Stimulated activated naive B cell treated with anti-CD40 and anti-IgM and Interleukin-4, amounts not matched to agents 10 μg/mL and 1 μg/mL and 100 μg/mL, for 72 hours (primary cell): ENCODE measurements around the gene EFR3B.
A peak's percentile ranks its signal among the peaks of the same experiment; 100 is the strongest.
"Not testable (repeated sequence)": the region's sequence is repeated elsewhere in the genome, so short reads cannot be mapped to it uniquely, and the experiment has no call there.

Experiments
- ATAC-seq, 2 donors: fragments of 150-1000 bp; cut with Tn5 transposase; replicated peaks; 2 replicates each; pipeline ENCODE4 v1.10.0; 2021; ENCODE audit warnings: moderate library complexity in 1 of 2
- DNase-seq: peaks from one replicate; pipeline ENCODE4 v3.0.0; 2021
- H3K27ac Mint-ChIP-seq: one replicate; pipeline ENCODE4 v1.8.0; 2022; ENCODE audit warnings: mild to moderate bottlenecking, mixed read lengths
- H3K27me3 Mint-ChIP-seq, 2 donors: one replicate each; pipeline ENCODE4 v1.8.0; 2022; ENCODE audit warnings: mixed read lengths in 2 of 2
- H3K36me3 Mint-ChIP-seq, 2 donors: one replicate each; pipeline ENCODE4 v1.8.0; 2022; ENCODE audit warnings: mixed read lengths in 2 of 2, mild to moderate bottlenecking in 1 of 2
- H3K4me1 Mint-ChIP-seq, 2 donors: one replicate each; pipeline ENCODE4 v1.8.0; 2022; ENCODE audit warnings: mixed read lengths in 2 of 2, mild to moderate bottlenecking in 1 of 2
- H3K4me3 Mint-ChIP-seq, 2 donors: one replicate each; pipeline ENCODE4 v1.8.0; 2022; ENCODE audit warnings: mild to moderate bottlenecking in 2 of 2, mixed read lengths in 2 of 2, moderate library complexity in 1 of 2
- H3K9me3 Mint-ChIP-seq, 2 donors: one replicate each; pipeline ENCODE4 v1.8.0; 2022; ENCODE audit warnings: mixed read lengths in 2 of 2, mild to moderate bottlenecking in 1 of 2

EFR3B gene

DNA sequence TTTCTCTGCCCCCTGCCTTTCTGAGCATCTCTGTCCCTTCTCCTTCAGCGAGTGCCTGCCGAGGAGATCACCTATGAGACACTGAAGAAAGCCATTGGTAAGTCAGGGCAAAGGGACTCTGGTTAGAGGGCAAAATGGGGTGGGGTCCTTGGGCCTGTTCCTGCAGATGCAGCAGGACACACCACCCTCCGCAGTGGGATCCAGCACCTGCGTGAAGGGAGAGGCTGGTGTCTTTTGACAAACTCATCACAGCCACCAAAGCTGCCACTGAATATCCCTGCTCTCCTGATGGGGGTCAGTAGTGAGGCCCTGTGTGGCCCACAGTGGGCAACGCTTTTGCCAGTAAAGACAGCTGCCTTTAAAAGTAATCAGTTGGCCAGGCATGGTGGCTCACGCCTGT, 107.8 kb downstream of the EFR3B start:
- Mint-ChIP-seq H3K4me1 (no peaks in the 10 kb centered on the region), H3K4me3 (no peak overlapping the region), H3K27me3 (no peaks in the 10 kb centered on the region), H3K9me3 (no peaks in the 10 kb centered on the region), H3K27ac (no peak overlapping the region), H3K36me3 (no peaks in the 10 kb centered on the region)
- no peak for ATAC-seq
- no peak for DNase-seq

DNA sequence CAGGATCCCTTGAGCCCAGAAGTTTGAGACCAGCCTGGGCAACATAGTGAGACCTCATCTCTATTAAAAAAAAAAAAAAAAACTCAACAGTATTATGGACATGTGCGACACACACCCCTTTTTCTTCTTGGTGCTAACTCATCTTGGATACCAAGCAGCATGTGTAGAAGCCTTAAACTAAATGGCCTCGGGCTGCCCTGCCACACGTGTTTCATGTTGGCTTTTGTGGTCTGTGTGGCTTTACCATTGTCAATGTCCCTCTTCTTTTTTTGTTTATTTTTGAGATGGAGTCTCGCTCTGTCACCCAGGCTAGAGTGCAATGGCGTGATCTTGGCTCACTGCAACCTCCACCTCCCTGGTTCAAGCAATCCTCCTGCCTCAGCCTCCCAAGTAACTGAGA, 109.1 kb downstream of the EFR3B start:
- not testable (repeated sequence) for H3K4me1 Mint-ChIP-seq, H3K27ac Mint-ChIP-seq, H3K4me3 Mint-ChIP-seq, DNase-seq, ATAC-seq, H3K9me3 Mint-ChIP-seq, H3K36me3 Mint-ChIP-seq, H3K27me3 Mint-ChIP-seq

DNA sequence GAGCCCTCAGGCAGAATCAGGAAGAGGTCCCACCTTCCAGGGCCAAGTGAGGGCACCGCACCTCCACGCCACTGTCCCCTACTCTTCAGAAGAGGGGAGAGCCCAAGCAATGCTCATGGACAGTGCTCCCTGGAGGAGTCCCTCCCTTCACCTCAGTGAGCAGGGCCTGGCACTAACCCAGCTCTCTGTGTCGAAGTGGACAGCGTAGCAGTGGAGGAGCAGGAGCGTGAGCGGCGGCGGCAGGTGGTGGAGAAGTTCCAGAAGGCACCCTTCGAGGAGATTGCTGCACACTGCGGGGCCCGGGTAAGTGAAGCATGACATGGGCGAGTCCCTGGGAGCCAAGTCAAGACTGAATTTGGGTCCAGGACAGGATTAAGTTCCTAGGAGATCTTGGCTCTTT, 109.8 kb downstream of the EFR3B start:
- Mint-ChIP-seq H3K4me1 (no peaks in the 10 kb centered on the region), H3K27ac (no peak overlapping the region), H3K36me3 (no peaks in the 10 kb centered on the region), H3K27me3 (no peaks in the 10 kb centered on the region), H3K4me3 (no peak overlapping the region), H3K9me3 (no peaks in the 10 kb centered on the region)
- DNase-seq (no peak), ATAC-seq (no peak)

DNA sequence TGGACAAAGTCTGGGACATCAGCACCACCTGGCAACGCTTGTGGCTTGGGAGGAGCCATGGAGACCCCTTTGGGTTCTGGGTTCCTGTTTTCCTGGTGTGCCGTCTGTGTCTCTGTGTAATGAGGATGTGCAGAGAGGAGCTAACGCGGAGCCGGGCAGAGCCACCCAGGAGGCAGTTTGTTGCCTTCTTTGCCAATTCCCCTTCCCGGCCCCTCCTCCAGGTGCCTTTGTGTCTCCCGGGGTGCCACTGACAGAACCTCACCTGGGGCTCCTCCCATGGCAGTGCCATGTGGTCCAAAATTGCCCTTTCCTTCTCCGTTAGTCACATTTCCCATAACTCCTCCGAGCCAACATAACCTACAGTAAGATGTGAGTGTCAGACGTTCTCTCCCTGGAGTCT, 113.5 kb downstream of the EFR3B start:
- no peak for DNase-seq
- no peaks in the 10 kb centered on the region for H3K9me3 Mint-ChIP-seq
- H3K36me3 Mint-ChIP-seq = peaks cover 6 to 12% of the 10 kb centered on the region in 2 donors
- ATAC-seq = no peak
- peaks cover 7 to 18% of the 10 kb centered on the region in 2 donors for H3K4me1 Mint-ChIP-seq
- H3K27me3 Mint-ChIP-seq = no peaks in the 10 kb centered on the region
- no peak overlapping the region for H3K4me3 Mint-ChIP-seq
- H3K27ac Mint-ChIP-seq = no peak overlapping the region

DNA sequence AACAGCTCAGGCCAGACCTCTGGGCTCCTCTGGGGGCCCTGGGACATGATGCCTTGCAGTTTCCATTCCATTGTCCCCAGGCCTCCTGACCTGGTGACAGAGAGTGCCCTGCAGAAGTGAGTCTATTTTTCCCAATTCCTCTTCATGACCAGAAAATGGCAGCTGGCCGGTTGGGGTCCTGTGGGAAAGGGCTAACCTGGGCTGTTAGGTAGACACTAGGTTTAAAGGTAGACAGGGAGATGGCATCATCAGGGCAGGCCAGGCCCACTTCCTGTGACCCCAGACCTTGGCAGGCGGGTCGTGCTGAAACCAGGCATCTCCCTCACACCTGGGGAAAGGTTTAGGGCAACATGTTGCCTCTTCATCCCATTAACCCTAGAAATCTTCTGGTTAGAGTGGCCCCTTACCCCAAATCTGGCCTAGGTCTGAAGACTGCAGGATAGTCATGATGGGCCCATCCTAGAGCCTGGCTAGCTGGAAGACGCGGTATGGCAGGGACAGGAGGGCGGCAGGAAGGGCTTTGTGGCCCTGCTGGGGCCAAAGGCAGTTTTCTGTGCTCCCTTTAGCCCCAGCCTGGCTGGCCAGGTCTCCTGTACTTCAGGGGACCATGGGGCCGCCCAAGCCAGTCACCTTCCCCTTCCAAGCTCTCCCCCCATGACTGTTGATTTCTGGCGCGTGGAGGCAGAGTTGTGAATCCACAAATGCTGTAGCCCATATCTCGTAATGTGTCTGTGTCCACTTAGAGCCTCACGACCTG, 116.4 kb downstream of the EFR3B start:
- DNase-seq (no peak), ATAC-seq (no peak)
- Mint-ChIP-seq H3K4me1 (peaks cover 12 to 23% of the 10 kb centered on the region in 2 donors), H3K27me3 (no peaks in the 10 kb centered on the region), H3K4me3 (no peak overlapping the region), H3K9me3 (no peaks in the 10 kb centered on the region), H3K27ac (no peak overlapping the region), H3K36me3 (peaks cover 10 to 12% of the 10 kb centered on the region in 2 donors)

DNA sequence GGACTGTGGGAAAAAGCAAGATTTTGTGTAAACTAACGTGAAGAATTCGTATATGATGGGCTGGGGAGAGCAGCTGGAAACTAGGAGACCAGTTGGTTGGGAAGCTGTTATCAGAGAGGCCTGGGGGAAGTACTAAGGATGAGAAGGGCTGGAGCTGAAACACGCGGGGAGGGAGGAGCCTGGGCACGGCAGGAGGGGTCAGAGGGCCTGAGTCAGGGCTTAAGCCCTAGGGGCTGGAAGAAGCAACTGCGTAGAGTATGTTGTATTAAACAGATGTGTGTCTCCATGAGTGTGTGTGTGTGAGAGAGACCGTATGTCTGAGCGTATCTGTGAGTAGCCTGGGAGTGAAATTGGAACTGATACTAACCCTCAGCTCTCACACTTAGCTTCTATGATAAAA, 118.1 kb downstream of the EFR3B start:
- peaks cover 17 to 35% of the 10 kb centered on the region in 2 donors for H3K4me1 Mint-ChIP-seq
- H3K9me3 Mint-ChIP-seq = no peaks in the 10 kb centered on the region
- peaks cover 0 to 4% of the 10 kb centered on the region in 2 donors for H3K27me3 Mint-ChIP-seq
- no peak for DNase-seq
- H3K36me3 Mint-ChIP-seq = peaks cover 10 to 12% of the 10 kb centered on the region in 2 donors
- H3K4me3 Mint-ChIP-seq = peak overlapping the region; percentile 42 to 84
- H3K27ac Mint-ChIP-seq = peak overlapping the region; percentile 72
- no peak for ATAC-seq

DNA sequence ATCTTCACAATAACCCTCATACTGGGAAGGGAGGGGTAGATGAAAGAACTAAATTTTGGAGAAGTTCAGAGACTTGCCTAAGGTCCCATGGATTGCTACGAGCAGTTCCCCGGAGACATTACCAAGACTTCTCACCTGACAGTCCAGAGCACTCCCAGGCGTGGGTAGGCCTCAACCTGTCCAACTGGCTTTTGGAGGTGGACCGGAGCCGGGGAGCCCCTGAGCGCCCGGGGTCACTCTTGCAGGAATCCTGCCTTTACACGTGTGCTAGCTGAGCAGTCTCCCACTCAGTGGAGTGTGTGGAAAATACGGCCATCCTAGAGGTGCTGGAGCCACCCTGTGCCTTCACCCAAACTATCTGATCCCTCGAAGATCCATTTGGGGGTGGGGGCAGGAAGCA, 118.5 kb downstream of the EFR3B start:
- no peak for DNase-seq
- Mint-ChIP-seq H3K9me3 (no peaks in the 10 kb centered on the region), H3K27me3 (peaks cover 0 to 4% of the 10 kb centered on the region in 2 donors), H3K27ac (peak overlapping the region; percentile 80), H3K4me3 (peak overlapping the region; percentile 76 to 84), H3K36me3 (peaks cover 10 to 12% of the 10 kb centered on the region in 2 donors), H3K4me1 (peaks cover 20 to 39% of the 10 kb centered on the region in 2 donors)
- ATAC-seq = no peak

DNA sequence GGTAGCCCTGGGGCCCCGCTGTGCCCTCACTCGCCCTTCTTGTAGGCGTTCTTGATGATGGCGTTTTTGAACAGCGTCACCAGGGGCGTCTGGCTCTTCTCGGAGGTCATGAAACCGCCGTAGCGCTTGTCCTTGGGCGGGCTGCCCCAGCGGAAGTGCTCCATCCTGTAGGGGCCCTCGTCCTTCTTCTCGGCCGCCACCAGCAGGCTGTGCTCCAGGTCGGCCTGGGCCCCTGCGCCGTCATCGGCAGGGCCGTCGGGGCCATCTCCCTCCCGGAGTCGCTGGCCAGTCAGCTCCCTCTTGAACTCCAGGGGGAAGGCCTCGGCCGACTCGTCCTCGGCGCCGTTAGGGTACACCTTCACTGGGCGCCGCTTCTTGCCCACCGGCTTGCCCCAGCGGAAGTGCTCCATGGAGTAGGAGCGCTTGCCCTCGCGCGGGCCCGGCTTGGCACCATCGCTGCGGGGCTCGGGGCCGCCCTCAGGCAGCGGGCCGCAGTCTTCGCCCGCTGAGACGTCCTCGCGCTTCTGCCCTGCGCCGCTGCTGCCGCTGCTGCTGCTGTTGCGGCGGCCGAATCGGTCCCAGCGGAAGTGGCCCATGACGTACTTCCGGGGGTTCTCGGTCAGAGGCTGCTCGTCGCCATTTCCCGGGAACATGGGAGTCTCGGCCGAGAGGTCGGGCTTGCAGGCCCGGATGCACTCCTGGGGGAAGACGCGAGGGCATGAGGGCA, 119.3 kb downstream of the EFR3B start:
- ATAC-seq = peak; percentile 63 to 74
- H3K27me3 Mint-ChIP-seq = peaks cover 0 to 4% of the 10 kb centered on the region in 2 donors
- H3K36me3 Mint-ChIP-seq = peaks cover 10 to 12% of the 10 kb centered on the region in 2 donors
- H3K4me3 Mint-ChIP-seq = peak overlapping the region; percentile 76 to 84
- peak; percentile 73 for DNase-seq
- H3K4me1 Mint-ChIP-seq = peaks cover 29 to 48% of the 10 kb centered on the region in 2 donors
- H3K9me3 Mint-ChIP-seq = no peaks in the 10 kb centered on the region
- peak overlapping the region; percentile 86 for H3K27ac Mint-ChIP-seq

DNA sequence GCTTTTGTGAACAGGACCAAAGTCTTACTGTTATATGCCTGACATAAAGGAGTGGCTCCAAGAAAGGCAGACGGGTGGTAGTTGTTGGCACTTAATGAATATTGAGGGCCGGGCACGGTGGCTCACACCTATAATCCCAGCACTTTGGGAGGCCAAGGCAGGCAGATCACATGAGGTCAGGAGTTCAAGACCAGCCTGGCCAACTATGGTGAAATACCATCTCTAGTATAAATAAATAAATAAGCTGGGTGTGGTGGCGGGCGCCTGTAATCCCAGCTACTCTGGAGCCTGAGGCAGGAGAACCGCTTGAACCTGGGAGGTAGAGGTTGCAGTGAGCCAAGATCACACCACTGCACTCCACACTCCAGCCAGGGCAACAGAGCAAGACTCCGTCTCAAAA, 120.2 kb downstream of the EFR3B start:
- Mint-ChIP-seq H3K36me3 (peaks cover 10 to 12% of the 10 kb centered on the region in 2 donors), H3K4me3 (peak overlapping the region; percentile 36 to 84), H3K4me1 (peaks cover 34 to 56% of the 10 kb centered on the region in 2 donors)
- not testable (repeated sequence) for DNase-seq, ATAC-seq, H3K27me3 Mint-ChIP-seq, H3K9me3 Mint-ChIP-seq, H3K27ac Mint-ChIP-seq

DNA sequence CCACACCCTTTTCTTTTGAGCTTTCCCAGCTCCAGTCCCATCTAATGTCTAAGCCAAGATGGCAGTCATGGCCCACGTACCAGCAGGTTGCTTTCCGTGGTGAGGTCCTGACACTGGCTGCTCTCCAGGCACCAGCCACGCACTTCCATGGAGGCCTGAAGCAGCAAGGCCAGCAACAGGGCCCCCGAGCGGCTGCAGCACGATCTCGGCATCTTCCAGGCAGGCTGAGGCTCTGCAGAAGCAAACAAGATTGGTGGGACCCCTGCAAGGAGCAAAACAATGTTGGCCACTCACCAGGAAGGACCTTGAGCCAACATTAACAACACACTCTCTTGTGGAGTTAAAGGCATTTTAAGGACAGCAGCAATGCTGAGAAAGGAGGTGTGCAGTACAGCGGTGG, 122.7 kb downstream of the EFR3B start:
- Mint-ChIP-seq H3K36me3 (peaks cover 5 to 8% of the 10 kb centered on the region in 2 donors), H3K27me3 (peaks cover 12 to 14% of the 10 kb centered on the region in 2 donors), H3K4me3 (no peak overlapping the region), H3K4me1 (peaks cover 43 to 65% of the 10 kb centered on the region in 2 donors), H3K9me3 (no peaks in the 10 kb centered on the region), H3K27ac (no peak overlapping the region)
- ATAC-seq (no peak), DNase-seq (no peak)

DNA sequence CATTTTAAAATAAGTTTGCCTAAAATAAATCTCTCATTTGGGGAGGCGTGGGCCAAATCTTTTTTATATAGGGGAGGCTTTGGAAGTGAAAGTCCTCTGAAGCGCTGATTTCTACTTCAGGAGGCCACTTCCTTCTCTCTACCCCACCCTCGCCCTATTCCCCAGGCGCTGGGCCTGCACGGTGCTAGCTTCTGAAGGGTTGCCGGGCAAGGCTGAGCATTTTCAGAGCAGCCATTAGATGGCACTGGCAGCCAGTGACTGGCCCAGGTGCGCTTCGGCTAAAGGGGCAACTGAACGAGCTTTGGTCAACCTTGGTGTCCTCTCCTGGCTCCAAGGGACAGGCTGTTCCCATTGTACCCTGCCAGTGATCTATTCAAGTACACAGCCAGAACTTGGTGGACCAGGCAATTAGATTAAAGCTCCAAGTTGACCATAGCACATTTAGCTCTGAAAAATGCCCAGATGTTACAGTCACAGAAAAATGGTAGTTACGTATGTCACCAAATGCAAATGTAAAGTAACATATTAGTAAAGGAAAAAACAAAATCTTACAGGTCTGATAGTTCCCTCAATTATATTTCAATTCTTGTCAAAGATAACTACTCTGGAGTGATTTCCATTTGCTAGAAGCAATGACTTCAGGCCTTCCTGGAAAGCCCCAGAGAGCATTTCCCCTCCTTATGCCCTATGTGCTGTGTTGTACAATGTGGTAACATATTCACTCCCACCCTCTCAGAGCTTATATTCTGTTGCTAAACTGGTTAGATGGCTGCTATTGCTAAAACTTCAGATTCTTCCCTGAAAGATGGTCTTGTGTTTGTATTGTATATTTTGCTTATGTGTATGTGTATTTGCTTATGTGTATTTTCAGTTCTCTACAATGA, 124.4 kb downstream of the EFR3B start:
- Mint-ChIP-seq H3K4me1 (peaks cover 40 to 59% of the 10 kb centered on the region in 2 donors), H3K4me3 (peak overlapping the region; percentile 15), H3K27ac (peak overlapping the region; percentile 80), H3K36me3 (no peaks in the 10 kb centered on the region), H3K27me3 (peaks cover 20 to 22% of the 10 kb centered on the region in 2 donors), H3K9me3 (no peaks in the 10 kb centered on the region)
- DNase-seq (peak; percentile 82), ATAC-seq (peak; percentile 89 to 90)

DNA sequence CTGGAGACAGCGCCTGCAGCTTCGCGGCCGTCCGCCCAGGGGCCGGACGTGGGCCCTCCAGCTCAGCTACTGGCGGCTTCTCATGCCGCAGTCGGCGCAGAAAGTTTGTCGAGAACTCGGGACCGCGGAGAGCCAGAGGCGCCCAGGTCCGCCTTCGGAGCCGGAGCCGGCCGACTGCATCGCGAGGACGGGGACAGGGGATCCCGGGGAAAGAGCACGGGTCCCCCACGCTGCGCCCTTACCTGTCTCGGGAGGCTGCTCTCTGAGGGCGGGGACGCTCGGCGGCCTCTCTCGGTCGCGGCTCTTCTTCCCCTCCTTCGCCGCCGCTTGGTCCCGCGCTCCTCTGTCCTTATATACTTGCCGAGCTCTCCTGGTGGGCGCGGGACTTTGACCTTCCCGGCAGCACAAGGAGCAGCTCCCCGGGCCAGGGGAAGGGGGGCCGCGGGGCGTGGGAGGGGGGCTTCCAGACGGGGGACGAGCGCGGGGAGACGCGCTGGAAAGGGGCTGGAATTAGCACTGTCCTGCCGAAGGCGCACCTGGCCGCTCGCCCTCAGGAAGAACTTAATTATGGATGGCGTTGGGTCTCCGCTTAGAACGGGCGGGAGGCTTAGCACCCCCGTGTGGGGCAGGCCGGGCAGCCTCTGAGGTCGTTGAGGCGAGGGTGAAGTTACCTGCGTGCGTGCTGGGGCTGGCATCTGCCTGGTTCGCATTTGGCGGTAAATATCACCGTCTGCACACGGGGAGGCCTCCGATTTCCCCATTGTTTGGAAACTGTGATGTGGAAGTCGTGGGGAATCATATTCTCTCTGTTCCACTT, 126.6 kb downstream of the EFR3B start, which contains the start of gene POMC:
Gene POMC (minus strand): TSS at position 325 of the 817 bp plus-strand sequence. CDS start 3,808 bp downstream, outside the sequence.
- peak; percentile 46 to 48 for ATAC-seq
- Mint-ChIP-seq H3K9me3 (no peaks in the 10 kb centered on the region), H3K27me3 (peaks cover 27 to 28% of the 10 kb centered on the region in 2 donors), H3K4me1 (peaks cover 38 to 59% of the 10 kb centered on the region in 2 donors), H3K27ac (peak within 1 kb of the TSS; percentile 20), H3K4me3 (peak within 1 kb of the TSS; percentile 81 to 88), H3K36me3 (peaks cover 0 to 2% of the 10 kb centered on the region in 2 donors)
- DNase-seq = peak; percentile 29

DNA sequence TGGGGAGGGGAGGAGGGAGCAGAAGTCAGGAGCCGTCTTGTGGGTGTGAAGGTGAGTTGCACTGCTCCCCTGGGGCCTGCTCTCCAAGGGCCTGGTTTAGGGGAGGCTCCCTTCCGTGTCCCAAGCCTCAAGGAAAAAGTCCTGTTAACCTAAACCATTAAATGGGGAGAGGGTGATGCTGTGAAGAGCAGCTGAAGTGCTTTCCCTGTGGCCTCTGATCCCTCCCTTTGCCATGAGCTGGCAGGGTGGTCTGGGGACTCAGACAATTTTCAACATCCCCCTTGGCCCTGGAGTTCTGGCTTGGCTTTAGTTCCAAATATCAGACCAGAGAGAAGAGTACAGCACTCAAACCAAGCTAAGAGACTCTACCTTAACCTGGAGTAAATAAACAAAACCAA, 127.2 kb downstream of the EFR3B start:
- H3K9me3 Mint-ChIP-seq = no peaks in the 10 kb centered on the region
- H3K27me3 Mint-ChIP-seq = peaks cover 30 to 32% of the 10 kb centered on the region in 2 donors
- H3K36me3 Mint-ChIP-seq = peaks cover 0 to 2% of the 10 kb centered on the region in 2 donors
- H3K4me3 Mint-ChIP-seq = peak overlapping the region; percentile 81 to 88
- no peak overlapping the region for H3K27ac Mint-ChIP-seq
- no peak for ATAC-seq
- DNase-seq = no peak
- peaks cover 38 to 56% of the 10 kb centered on the region in 2 donors for H3K4me1 Mint-ChIP-seq
